GM12891 (cell line): ENCODE data around the gene NBAS.

Source experiments
- POLR2A ChIP-seq: IDR thresholded peaks from 2 replicates; pipeline ENCODE4 v1.6.1; 2011; ENCODE audit warnings: low read depth, low read length, control low read depth
- TAF1 ChIP-seq: IDR thresholded peaks from 2 replicates; pipeline ENCODE4 v1.6.1; 2011; ENCODE audit warnings: low read depth, low read length, control low read depth

DNA sequence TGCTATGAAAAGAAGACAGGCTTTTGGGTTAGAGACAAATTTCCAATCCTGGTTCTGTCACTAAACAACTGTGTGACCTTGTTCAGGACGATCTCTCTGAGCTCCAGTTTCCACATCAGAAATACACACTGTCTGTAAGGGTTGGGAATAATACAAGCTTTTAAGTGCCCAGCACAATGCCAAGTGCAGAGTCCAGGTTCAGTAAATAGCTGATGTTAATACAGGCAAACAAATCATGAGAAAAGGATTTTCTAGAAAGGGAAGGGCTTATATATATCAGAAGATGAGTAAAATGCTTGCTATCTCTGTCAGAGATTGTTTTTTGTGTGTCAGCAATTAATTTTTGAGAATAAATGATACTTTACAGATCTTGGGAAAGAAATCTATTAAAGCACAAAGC is 388.3 kb downstream of the NBAS start:
- no peak for TF ChIP-seq POLR2A
- TF ChIP-seq TAF1, result no peak
